ENCODE data around the gene FAM163A.

DNA sequence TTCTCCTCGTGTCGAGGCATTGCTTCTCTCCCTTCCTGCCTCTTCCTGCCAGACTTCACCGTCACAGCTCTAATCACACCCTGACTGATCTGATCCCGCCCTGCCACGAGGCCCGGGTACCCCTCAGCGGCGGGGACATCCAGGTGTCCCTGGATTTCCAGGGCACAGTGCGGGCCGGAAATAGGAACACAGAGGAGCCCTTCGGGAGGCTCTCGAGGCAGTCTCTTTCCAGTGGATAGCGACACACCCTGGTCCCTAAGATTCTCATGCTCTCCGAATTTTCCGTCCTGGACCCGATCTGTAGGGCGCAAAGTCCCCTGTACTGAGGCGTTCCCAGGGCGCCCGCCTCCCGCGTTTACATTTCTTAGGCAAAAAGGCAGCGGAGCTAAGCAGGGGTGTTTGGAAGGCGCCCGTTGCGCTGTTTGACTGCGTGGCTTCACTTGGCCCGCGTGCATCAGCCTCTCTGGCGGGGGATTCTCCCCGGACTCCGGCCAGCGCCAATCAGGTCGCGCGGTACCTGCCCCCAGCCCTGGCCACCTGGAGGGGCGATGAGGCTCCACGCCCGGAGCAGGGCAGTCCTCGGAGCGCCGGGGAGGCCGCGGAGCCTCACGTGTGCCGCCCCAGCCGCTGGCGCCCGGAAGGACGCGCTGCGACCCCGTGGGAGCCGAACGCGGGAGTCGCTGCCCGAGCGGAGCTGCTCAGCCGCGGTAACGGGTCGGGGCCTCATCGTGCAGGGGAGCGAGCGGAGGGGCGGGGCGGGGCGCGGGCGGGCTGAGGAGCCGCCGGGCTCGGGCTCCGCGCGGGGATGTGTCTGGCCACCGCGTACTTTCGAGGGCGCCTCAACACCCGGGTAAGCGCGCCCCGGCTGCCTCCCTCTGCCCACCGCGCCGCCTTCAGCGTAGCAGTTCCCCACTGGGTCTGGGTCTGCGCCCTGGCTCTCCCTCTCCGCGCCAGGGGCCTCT lies at the start of gene FAM163A:
- TF ChIP-seq POLR2AphosphoS5 (IDR thresholded peaks at IDR 0.05; ENCODE audit: low read depth, low read length) (no peak), POLR2A (IDR thresholded peaks at IDR 0.05; ENCODE audit: low read depth, low read length) (no peak)

Data from GM12892 (cell line).